Hair follicular keratinocyte (primary cell): Measurements from ENCODE around the gene PEX13. TPM values are rescaled to one million over a fixed set of nuclear protein-coding genes. Genes with fewer than 3 reads are reported as not detected.

ENCODE experiments used
- total RNA-seq: library from RNA; depleted of rRNA; stranded (reverse); fragments of >200 nt; gene quantifications from 2 replicates; pipeline ENCODE4 v1.2.3, GENCODE V29; 2015

Gene PEX13
- total RNA-seq: 38.3 and 44.7 TPM in 2 replicates

DNA sequence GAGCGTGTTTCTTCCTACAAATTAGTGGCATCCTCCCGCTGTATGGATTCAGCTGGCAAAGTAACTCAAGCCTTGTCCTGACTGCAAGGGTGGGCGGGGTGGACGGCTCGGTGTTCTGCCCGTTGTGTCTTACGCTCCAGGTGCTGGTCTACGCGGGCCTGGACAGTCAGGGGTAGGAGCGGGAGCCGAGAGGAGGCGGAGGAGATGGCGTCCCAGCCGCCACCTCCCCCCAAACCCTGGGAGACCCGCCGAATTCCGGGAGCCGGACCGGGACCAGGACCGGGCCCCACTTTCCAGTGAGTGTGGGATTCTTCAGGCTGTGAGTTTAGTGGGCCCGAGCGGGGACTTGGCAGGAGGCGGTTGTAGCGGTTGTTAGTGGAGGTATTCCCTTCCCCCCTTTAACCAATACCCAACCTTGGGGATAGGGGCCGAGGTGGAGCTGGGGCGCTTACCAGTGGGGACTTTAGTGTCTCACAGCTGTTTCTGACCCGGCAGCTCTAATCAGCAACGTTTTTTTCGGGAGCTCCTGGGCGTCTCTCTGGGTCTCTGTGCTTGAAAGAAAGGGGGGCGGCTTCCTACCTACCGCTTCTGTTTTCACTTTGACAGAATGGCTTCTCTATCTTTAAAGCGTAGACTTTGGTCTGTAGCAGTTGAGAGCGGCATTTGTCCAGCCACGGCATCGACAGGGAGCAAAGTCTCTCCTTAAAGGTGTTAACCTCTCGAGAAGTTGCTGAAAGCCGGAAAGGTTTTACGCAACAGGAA, at the start of gene PEX13, which contains the start of gene PUS10:
TSS of gene PEX13 (plus strand) at position 165 of the 762 bp plus-strand sequence. CDS start at position 205, 40 bp downstream.
TSS of gene PUS10 (minus strand) at position 700 of the 762 bp plus-strand sequence. CDS start 6,365 bp downstream, outside the sequence.

GRCh38 chr2:61065714-61066709, 48.5 kb downstream of the PEX13 start, which contains the start of gene SANBR:
Gene SANBR, plus strand, starts transcription at chr2:61065871. Its CDS starts 4,480 bp downstream, at chr2:61070351.

Other genes starting within 250 kb of the PEX13 start
- gene REL, start 136.1 kb upstream of the PEX13 start, total RNA-seq: 5.9 and 8.2 TPM in 2 replicates
- gene PUS10, start 535 bp downstream of the PEX13 start, total RNA-seq: 1.8 and 2.3 TPM in 2 replicates
- 5.2 and 6.6 TPM in 2 replicates for gene SANBR, start 48.2 kb downstream of the PEX13 start, total RNA-seq
- gene C2orf74, start 144.5 kb downstream of the PEX13 start, total RNA-seq: 8.7 and 13.7 TPM in 2 replicates